ENCODE results near the gene UROC1.

DNA sequence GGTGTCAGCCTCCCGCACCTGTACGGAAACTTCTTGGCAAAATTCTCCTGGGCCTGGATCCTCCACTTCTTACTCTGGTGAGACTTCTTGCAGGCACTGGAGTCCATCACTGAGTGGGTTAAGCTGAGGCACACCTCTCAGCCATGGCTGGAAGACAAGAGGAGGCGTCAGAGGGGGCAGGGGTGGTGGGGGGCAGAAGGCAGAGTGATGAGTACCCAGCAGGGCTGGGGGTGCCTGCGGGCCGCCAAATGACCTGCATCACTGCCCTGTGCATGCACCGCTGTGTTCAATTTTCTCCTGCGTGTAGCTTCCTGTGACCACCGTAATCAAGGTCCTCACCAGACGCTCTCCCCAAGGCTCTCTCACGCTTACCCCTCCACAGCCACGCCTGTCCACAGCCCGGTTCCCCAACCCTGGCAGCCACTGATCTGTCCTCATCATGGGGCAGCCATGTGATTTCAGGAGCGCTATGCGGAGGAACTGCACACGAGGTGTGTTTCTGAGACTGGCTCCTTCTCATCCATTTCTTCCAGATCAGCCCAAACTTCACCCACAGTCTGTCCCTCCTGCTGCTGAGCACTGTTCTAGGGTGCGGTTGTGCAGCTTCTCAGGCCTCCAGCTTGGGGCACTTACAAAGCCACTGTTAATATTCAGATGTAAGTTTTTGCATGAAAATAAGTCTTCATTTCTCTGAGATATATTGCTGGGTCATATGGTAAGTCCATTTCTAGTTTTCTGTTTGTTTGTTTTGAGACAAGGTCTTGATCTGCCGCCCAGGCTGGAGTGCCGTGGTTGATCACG lies 35.9 kb upstream of the UROC1 start:
- TF ChIP-seq YY1 (IDR thresholded peaks at IDR 0.05; ENCODE audit: low read depth) (no peak), EGR1 (IDR thresholded peaks at IDR 0.05) (no peak), MAX (IDR thresholded peaks at IDR 0.05) (no peak), EP300 (IDR thresholded peaks at IDR 0.05; ENCODE audit: borderline replicate concordance) (no peak), FOXM1 (IDR thresholded peaks at IDR 0.05; ENCODE audit: borderline replicate concordance, low read depth) (no peak), NFIC (IDR thresholded peaks at IDR 0.05) (no peak), RAD21 (IDR thresholded peaks at IDR 0.05; ENCODE audit: low read depth) (no peak), CREB1 (IDR thresholded peaks at IDR 0.05; ENCODE audit: low read depth) (no peak), TAF1 (IDR thresholded peaks at IDR 0.05; ENCODE audit: low read depth) (no peak), TCF12 (IDR thresholded peaks at IDR 0.05; ENCODE audit: low read depth) (no peak)
- TF ChIP-seq, protein P1, sequence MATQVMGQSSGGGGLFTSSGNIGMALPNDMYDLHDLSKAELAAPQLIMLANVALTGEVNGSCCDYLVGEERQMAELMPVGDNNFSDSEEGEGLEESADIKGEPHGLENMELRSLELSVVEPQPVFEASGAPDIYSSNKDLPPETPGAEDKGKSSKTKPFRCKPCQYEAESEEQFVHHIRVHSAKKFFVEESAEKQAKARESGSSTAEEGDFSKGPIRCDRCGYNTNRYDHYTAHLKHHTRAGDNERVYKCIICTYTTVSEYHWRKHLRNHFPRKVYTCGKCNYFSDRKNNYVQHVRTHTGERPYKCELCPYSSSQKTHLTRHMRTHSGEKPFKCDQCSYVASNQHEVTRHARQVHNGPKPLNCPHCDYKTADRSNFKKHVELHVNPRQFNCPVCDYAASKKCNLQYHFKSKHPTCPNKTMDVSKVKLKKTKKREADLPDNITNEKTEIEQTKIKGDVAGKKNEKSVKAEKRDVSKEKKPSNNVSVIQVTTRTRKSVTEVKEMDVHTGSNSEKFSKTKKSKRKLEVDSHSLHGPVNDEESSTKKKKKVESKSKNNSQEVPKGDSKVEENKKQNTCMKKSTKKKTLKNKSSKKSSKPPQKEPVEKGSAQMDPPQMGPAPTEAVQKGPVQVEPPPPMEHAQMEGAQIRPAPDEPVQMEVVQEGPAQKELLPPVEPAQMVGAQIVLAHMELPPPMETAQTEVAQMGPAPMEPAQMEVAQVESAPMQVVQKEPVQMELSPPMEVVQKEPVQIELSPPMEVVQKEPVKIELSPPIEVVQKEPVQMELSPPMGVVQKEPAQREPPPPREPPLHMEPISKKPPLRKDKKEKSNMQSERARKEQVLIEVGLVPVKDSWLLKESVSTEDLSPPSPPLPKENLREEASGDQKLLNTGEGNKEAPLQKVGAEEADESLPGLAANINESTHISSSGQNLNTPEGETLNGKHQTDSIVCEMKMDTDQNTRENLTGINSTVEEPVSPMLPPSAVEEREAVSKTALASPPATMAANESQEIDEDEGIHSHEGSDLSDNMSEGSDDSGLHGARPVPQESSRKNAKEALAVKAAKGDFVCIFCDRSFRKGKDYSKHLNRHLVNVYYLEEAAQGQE (IDR thresholded peaks at IDR 0.05; ENCODE audit: low read depth) = no peak
- TF ChIP-seq, protein P2, sequence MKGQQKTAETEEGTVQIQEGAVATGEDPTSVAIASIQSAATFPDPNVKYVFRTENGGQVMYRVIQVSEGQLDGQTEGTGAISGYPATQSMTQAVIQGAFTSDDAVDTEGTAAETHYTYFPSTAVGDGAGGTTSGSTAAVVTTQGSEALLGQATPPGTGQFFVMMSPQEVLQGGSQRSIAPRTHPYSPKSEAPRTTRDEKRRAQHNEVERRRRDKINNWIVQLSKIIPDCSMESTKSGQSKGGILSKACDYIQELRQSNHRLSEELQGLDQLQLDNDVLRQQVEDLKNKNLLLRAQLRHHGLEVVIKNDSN (IDR thresholded peaks at IDR 0.05) = no peak

Data from Ishikawa (cell line).